Measurements from ENCODE around the gene HGF. TPM values are rescaled to one million over a fixed set of nuclear protein-coding genes. Genes with fewer than 3 reads are reported as not detected.

Gene HGF
- total RNA-seq, 1 experiment from 2014 or later: 0.15 TPM

GRCh38 chr7:81776948-81777630 is 7.2 kb upstream of the HGF start:
- Histone ChIP-seq H3F3A (ENCODE audit: low read length, unreplicated experiment) (no peaks in the 10 kb centered on the region), H3K4me3 (ENCODE audit: low read length) (no peak overlapping the region), H3K9me3 (ENCODE audit: low read length) (no peaks in the 10 kb centered on the region), H3K4me1 (ENCODE audit: insufficient read depth, low read length) (no peaks in the 10 kb centered on the region), H3K9me2 (replicated peaks; ENCODE audit: low read length) (no peaks in the 10 kb centered on the region), H3K27ac (ENCODE audit: low read length) (no peak overlapping the region), H3K27me3 (ENCODE audit: low read length) (no peaks in the 10 kb centered on the region), H3K9ac (ENCODE audit: low read length) (no peak overlapping the region), H3K36me3 (ENCODE audit: low read depth, low read length) (no peaks in the 10 kb centered on the region), H3K79me2 (ENCODE audit: low read length) (no peaks in the 10 kb centered on the region), H4K20me1 (ENCODE audit: low read length) (no peaks in the 10 kb centered on the region), H2AFZ (ENCODE audit: low read length) (no peak overlapping the region), H3K4me2 (ENCODE audit: low read length) (no peak overlapping the region)
- ChIA-PET CTCF (no interaction called here), POLR2A (ENCODE audit: unreplicated experiment) (no interaction called here)
- TF ChIP-seq EZH2phosphoT487 (IDR thresholded peaks at IDR 0.05; ENCODE audit: borderline replicate concordance, low read length) (no peak), CTCF (conservative IDR thresholded peaks at IDR 0.05; ENCODE audit: low read depth, low read length) (peak; percentile 61), EZH2 (IDR thresholded peaks at IDR 0.05; ENCODE audit: low read length, unreplicated experiment) (no peak)
- DNase-seq: peak; percentile 22
- BruUV-seq (replicated peaks): no TSS peak
- intact Hi-C loops (cut with micrococcal nuclease): loop anchor here (1.0 to 5.0 kb wide), 2 partner anchors 240 to 278 kb away; no protein-coding TSS in a partner anchor
- peak; percentile 42; the same call in 1 of the 2 replicates for ATAC-seq

- intact Hi-C loops (cut with micrococcal nuclease): loop anchor here (5.0 kb wide), 1 partner anchor 241 kb away; no protein-coding TSS in a partner anchor
- TF ChIP-seq EZH2 (IDR thresholded peaks at IDR 0.05; ENCODE audit: low read length, unreplicated experiment) (no peak), EZH2phosphoT487 (IDR thresholded peaks at IDR 0.05; ENCODE audit: borderline replicate concordance, low read length) (no peak), CTCF (conservative IDR thresholded peaks at IDR 0.05; ENCODE audit: low read depth, low read length) (no peak)
- H2AFZ ChIP-seq (ENCODE audit: low read length): no peak overlapping the region
- no peaks in the 10 kb centered on the region for H3K9me2 ChIP-seq (replicated peaks; ENCODE audit: low read length)
- no peaks in the 10 kb centered on the region for H3K79me2 ChIP-seq (ENCODE audit: low read length)
- CTCF ChIA-PET: no interaction called here
- no peaks in the 10 kb centered on the region for H3K4me1 ChIP-seq (ENCODE audit: insufficient read depth, low read length)
- no peaks in the 10 kb centered on the region for H3K27me3 ChIP-seq (ENCODE audit: low read length)
- no TSS peak for BruUV-seq (replicated peaks)
- H3K27ac ChIP-seq (ENCODE audit: low read length): no peak overlapping the region
- no peaks in the 10 kb centered on the region for H3K36me3 ChIP-seq (ENCODE audit: low read depth, low read length)
- DNase-seq (no peak), ATAC-seq (no peak)
- H3K4me2 ChIP-seq (ENCODE audit: low read length): no peak overlapping the region
- POLR2A ChIA-PET (ENCODE audit: unreplicated experiment): no interaction called here
- no peaks in the 10 kb centered on the region for H3K9me3 ChIP-seq (ENCODE audit: low read length)
- no peak overlapping the region for H3K9ac ChIP-seq (ENCODE audit: low read length)
- no peaks in the 10 kb centered on the region for H3F3A ChIP-seq (ENCODE audit: low read length, unreplicated experiment)
- no peaks in the 10 kb centered on the region for H4K20me1 ChIP-seq (ENCODE audit: low read length)
- H3K4me3 ChIP-seq (ENCODE audit: low read length): no peak overlapping the region
Observed at GRCh38 chr7:81776161-81776560, 6.3 kb upstream of the HGF start.

GRCh38 chr7:81775560-81775959 is 5.7 kb upstream of the HGF start:
- intact Hi-C loops (cut with micrococcal nuclease): loop anchor here (5.0 kb wide), 1 partner anchor 242 kb away; no protein-coding TSS in a partner anchor
- H3K9me3 ChIP-seq (ENCODE audit: low read length): no peaks in the 10 kb centered on the region
- CTCF ChIA-PET: no interaction called here
- no peaks in the 10 kb centered on the region for H4K20me1 ChIP-seq (ENCODE audit: low read length)
- no peak overlapping the region for H3K4me2 ChIP-seq (ENCODE audit: low read length)
- H3K79me2 ChIP-seq (ENCODE audit: low read length): no peaks in the 10 kb centered on the region
- no peaks in the 10 kb centered on the region for H3K36me3 ChIP-seq (ENCODE audit: low read depth, low read length)
- no peak overlapping the region for H2AFZ ChIP-seq (ENCODE audit: low read length)
- no peak overlapping the region for H3K4me3 ChIP-seq (ENCODE audit: low read length)
- POLR2A ChIA-PET (ENCODE audit: unreplicated experiment): no interaction called here
- no peaks in the 10 kb centered on the region for H3F3A ChIP-seq (ENCODE audit: low read length, unreplicated experiment)
- ATAC-seq: no peak
- no peaks in the 10 kb centered on the region for H3K9me2 ChIP-seq (replicated peaks; ENCODE audit: low read length)
- TF ChIP-seq EZH2 (IDR thresholded peaks at IDR 0.05; ENCODE audit: low read length, unreplicated experiment) (no peak), CTCF (conservative IDR thresholded peaks at IDR 0.05; ENCODE audit: low read depth, low read length) (no peak), EZH2phosphoT487 (IDR thresholded peaks at IDR 0.05; ENCODE audit: borderline replicate concordance, low read length) (no peak)
- no peak overlapping the region for H3K27ac ChIP-seq (ENCODE audit: low read length)
- no peaks in the 10 kb centered on the region for H3K27me3 ChIP-seq (ENCODE audit: low read length)
- no TSS peak for BruUV-seq (replicated peaks)
- H3K4me1 ChIP-seq (ENCODE audit: insufficient read depth, low read length): no peaks in the 10 kb centered on the region
- H3K9ac ChIP-seq (ENCODE audit: low read length): no peak overlapping the region
- DNase-seq: no peak
